ENCODE measurements around the gene PITPNM3.

DNA sequence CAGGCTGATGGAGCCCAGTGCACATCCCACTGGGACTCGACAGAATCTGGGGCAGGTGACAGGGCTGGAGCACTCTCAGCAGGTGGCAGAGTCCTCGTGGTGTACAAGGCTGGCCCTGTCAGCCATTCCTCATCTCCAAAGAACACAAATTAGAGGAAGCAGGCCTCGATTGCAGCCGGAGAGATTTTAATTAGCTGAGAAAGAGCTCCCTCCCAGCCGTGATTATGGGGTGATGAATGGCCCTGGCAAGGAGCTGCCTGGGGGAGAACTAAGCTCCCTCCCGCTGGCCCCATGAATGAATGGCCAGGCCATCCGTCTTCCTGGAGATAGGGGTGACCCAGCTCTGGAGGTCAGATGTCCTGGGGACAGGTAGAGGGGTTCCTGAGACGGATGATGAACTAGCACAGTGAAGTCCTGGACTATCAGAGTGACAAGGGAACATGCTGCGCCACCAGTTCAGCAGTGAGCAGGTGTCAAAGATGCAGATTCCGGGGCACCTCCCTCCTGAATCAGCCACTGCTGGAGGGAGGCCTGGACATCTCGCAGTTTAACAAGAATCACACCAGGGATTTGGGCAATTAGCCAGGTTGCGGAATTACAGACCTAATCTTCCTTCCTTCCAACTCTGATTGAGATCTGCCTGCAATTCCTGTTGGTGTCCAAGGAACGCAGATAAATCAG lies 76.6 kb downstream of the PITPNM3 start:
- TF ChIP-seq, protein P1, sequence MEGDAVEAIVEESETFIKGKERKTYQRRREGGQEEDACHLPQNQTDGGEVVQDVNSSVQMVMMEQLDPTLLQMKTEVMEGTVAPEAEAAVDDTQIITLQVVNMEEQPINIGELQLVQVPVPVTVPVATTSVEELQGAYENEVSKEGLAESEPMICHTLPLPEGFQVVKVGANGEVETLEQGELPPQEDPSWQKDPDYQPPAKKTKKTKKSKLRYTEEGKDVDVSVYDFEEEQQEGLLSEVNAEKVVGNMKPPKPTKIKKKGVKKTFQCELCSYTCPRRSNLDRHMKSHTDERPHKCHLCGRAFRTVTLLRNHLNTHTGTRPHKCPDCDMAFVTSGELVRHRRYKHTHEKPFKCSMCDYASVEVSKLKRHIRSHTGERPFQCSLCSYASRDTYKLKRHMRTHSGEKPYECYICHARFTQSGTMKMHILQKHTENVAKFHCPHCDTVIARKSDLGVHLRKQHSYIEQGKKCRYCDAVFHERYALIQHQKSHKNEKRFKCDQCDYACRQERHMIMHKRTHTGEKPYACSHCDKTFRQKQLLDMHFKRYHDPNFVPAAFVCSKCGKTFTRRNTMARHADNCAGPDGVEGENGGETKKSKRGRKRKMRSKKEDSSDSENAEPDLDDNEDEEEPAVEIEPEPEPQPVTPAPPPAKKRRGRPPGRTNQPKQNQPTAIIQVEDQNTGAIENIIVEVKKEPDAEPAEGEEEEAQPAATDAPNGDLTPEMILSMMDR (IDR thresholded peaks at IDR 0.05 in 4 of 5, conservative IDR thresholded peaks at IDR 0.05 in 1 of 5) = no peak
- TF ChIP-seq POLR2A (IDR thresholded peaks at IDR 0.05) = no peak
